Measurements from ENCODE around the gene SELENOO. TPM values are rescaled to one million over a fixed set of nuclear protein-coding genes. Genes with fewer than 3 reads are reported as not detected.

SELENOO gene
- total RNA-seq, 4 donors from 2014 or later, result 36.1 to 66.6 (median 44.8) TPM

DNA sequence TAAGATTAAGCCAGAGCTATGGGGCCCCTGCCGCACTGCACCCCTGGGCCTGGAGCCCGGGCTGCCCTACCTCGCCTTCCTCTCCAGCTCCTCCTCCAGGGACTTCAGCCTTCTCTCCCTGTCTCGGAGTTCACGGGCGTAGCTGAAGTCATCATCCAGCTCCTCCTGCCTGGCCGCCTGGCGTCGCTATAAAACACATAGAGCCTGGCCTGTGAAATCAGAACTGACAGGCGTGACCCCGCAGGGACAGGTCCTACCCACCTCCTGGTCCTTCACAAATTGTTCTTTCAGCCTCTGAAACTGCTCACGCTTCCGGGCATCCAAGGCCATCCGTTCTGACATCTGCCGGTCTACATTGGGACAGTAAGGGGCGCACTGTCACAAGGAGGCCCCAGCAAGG, 23.3 kb downstream of the SELENOO start:
- DNase-seq (ENCODE audit: low spot score in 2 of 2), result no peak
- Histone ChIP-seq H3K27ac (no peak overlapping the region), H3K4me1 (peaks cover 0 to 9% (median 0%) of the 10 kb centered on the region in 4 donors), H3K9me3 (no peaks in the 10 kb centered on the region), H3K36me3 (peaks cover 0 to 100% (median 39%) of the 10 kb centered on the region in 3 donors), H3K27me3 (no peaks in the 10 kb centered on the region), H3K4me3 (no peak overlapping the region)
- WGBS, 2 donors, result 87 to 88% methylated on average over 16 of the region's 16 CpGs
- no peak for TF ChIP-seq EP300 (IDR thresholded peaks at IDR 0.05)
- TF ChIP-seq, protein P1, sequence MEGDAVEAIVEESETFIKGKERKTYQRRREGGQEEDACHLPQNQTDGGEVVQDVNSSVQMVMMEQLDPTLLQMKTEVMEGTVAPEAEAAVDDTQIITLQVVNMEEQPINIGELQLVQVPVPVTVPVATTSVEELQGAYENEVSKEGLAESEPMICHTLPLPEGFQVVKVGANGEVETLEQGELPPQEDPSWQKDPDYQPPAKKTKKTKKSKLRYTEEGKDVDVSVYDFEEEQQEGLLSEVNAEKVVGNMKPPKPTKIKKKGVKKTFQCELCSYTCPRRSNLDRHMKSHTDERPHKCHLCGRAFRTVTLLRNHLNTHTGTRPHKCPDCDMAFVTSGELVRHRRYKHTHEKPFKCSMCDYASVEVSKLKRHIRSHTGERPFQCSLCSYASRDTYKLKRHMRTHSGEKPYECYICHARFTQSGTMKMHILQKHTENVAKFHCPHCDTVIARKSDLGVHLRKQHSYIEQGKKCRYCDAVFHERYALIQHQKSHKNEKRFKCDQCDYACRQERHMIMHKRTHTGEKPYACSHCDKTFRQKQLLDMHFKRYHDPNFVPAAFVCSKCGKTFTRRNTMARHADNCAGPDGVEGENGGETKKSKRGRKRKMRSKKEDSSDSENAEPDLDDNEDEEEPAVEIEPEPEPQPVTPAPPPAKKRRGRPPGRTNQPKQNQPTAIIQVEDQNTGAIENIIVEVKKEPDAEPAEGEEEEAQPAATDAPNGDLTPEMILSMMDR (IDR thresholded peaks at IDR 0.05), result no peak
- no peak for TF ChIP-seq POLR2A (IDR thresholded peaks at IDR 0.05)

DNA sequence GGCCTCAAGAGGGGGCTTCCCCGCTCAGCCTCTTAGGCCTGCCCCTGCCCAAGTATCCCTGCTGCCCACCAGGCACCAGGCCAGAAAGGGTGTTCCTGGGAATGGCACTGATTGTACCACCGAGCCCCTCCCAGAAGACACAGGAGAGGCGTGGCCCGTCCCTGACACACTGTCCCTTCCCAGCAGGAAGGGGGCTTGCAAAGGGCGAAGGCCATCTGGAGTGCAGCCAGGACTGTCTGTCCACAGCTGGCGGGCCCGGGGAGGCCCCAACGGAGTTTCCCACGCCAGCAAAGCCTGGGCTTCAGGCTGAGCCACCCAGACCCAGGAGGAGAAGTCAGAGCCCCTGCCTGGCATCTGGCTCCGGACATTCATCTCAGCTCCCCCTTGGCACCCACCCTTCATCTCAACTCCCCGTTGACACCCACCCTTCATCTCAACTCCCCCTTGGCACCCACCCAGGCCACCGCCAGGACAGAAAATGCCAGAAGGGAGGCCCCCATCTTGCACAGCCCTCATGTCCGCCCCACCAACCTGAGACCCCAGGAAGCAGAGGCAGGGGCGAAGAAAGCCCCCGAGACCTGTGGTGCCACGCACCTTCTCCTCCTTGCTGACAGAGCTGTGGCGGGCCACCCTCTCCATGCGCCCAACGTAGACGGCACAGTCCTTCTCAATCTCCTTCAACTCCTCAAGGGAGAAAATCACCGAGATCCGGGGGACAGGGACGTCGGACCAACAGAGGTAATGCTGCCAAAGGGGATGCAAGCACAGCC, 24.6 kb downstream of the SELENOO start:
- H3K27me3 ChIP-seq, result no peaks in the 10 kb centered on the region
- H3K4me3 ChIP-seq, result no peak overlapping the region
- no peak for TF ChIP-seq POLR2A (IDR thresholded peaks at IDR 0.05)
- TF ChIP-seq, protein P1 (IDR thresholded peaks at IDR 0.05), result no peak
- TF ChIP-seq EP300 (IDR thresholded peaks at IDR 0.05), result no peak
- 78 to 83% methylated on average over 19 to 20 of the region's 24 CpGs for WGBS, 2 donors
- H3K36me3 ChIP-seq, result peaks cover 0 to 97% (median 35%) of the 10 kb centered on the region in 3 donors
- no peaks in the 10 kb centered on the region for H3K9me3 ChIP-seq
- DNase-seq (ENCODE audit: low spot score in 2 of 2), result no peak
- H3K4me1 ChIP-seq, result no peaks in the 10 kb centered on the region
- H3K27ac ChIP-seq, result no peak overlapping the region

DNA sequence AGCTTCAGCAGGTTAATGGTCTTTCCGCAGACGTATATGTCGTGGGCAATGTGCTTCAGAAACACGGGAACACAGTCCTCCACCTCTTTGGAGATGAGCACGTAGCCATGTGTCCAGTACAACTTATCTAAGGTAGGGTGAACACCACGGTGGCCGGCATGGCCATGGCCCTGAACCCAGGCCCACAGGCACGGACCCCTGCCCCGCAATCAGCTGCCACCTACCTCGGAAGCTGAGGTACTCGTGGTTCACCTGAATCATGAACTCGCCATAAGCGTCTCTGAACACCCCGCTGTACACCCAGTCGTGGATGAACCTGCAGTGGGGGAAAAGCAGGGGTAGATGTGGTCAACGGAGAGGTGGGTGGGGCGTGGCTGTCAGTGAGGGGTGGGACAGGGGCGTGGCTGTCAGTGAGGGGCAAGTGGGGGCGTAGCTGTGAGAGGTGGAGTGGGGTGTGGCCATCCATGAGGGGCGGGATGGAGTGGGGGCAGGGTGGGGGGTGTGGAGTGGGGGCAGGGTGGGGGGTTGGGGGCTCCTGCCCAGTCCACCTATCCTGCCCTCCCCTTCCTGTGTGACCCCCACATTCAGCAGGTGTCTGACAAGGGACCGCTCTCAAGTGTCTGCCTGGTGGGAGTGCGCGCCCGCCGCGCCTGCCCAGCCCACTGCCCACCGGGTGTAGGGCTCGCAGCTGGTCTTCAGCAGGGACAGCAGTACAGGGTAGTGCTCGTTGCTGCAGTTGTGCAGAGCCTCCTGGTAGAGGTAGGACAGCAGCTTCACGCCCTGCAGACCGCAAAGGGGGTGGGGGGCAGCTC, 25.5 kb downstream of the SELENOO start:
- TF ChIP-seq, protein P1 (IDR thresholded peaks at IDR 0.05), result no peak
- TF ChIP-seq EP300 (IDR thresholded peaks at IDR 0.05), result no peak
- TF ChIP-seq POLR2A (IDR thresholded peaks at IDR 0.05), result no peak
- no peak for DNase-seq (ENCODE audit: low spot score in 2 of 2)
- WGBS, 2 donors, result 88 to 91% methylated on average over 26 to 27 of the region's 31 CpGs
- no peak overlapping the region for H3K4me3 ChIP-seq
- no peaks in the 10 kb centered on the region for H3K27me3 ChIP-seq
- peaks cover 0 to 91% (median 27%) of the 10 kb centered on the region in 3 donors for H3K36me3 ChIP-seq
- no peaks in the 10 kb centered on the region for H3K4me1 ChIP-seq
- H3K9me3 ChIP-seq, result no peaks in the 10 kb centered on the region
- H3K27ac ChIP-seq, result no peak overlapping the region

DNA sequence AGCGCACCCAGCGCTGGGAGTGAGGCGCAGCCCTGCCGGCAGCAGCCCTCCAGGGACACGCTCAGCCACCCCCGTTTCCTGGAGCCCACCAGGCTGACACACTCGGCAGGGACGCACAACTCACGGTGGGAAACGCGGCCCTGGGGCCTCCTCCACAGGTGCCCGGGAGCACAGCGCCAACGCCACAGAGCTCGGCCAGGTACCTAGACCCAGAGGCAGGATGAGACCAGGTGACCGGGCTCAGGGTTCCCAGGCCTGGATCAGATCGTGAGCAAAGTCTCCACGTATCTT, 26.0 kb downstream of the SELENOO start:
- Histone ChIP-seq H3K4me3 (no peak overlapping the region), H3K9me3 (no peaks in the 10 kb centered on the region), H3K27me3 (no peaks in the 10 kb centered on the region), H3K27ac (no peak overlapping the region), H3K4me1 (no peaks in the 10 kb centered on the region), H3K36me3 (peaks cover 0 to 91% (median 21%) of the 10 kb centered on the region in 3 donors)
- TF ChIP-seq POLR2A (IDR thresholded peaks at IDR 0.05) (no peak), EP300 (IDR thresholded peaks at IDR 0.05) (no peak)
- TF ChIP-seq, protein P1 (IDR thresholded peaks at IDR 0.05), result no peak
- no peak for DNase-seq (ENCODE audit: low spot score in 2 of 2)
- 86 to 91% methylated on average over 10 to 18 of the region's 18 CpGs for WGBS, 2 donors

All from tibial nerve (tissue), 4 donors.